ENCODE results near the gene SHB. TPM values are rescaled to one million over a fixed set of nuclear protein-coding genes. Genes with fewer than 3 reads are reported as not detected.

Gene SHB
- total RNA-seq, 4 donors from 2014 or later, result 18.4 to 27.5 (median 22.0) TPM

DNA sequence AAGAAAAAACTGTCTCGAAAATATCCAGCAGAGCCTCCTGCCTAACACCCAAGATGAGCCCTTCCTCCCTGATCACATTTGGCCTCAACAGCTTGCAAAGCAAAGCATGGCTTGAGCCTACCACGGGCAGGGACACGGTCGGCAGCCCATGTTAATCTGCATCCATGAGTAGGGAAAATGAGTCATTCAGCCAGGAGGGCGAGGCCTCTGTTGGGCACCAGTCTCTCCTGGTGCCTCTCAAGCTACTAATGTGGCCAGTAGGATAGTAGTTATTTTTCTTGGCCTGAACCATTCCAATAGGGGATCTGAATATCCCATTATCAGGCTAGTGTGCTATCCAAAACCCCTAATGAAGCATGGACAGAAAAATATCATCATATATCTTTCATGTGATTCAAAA lies 43.0 kb upstream of the SHB start:
- Histone ChIP-seq H3K27ac (no peak overlapping the region), H3K27me3 (no peaks in the 10 kb centered on the region), H3K4me3 (replicated peaks in 1 of 3) (no peak overlapping the region), H3K4me1 (peaks cover 0 to 11% of the 10 kb centered on the region in 2 donors), H3K36me3 (no peaks in the 10 kb centered on the region), H3K9me3 (no peaks in the 10 kb centered on the region)
- TF ChIP-seq POLR2A (IDR thresholded peaks at IDR 0.05), result no peak
- TF ChIP-seq, protein P1, sequence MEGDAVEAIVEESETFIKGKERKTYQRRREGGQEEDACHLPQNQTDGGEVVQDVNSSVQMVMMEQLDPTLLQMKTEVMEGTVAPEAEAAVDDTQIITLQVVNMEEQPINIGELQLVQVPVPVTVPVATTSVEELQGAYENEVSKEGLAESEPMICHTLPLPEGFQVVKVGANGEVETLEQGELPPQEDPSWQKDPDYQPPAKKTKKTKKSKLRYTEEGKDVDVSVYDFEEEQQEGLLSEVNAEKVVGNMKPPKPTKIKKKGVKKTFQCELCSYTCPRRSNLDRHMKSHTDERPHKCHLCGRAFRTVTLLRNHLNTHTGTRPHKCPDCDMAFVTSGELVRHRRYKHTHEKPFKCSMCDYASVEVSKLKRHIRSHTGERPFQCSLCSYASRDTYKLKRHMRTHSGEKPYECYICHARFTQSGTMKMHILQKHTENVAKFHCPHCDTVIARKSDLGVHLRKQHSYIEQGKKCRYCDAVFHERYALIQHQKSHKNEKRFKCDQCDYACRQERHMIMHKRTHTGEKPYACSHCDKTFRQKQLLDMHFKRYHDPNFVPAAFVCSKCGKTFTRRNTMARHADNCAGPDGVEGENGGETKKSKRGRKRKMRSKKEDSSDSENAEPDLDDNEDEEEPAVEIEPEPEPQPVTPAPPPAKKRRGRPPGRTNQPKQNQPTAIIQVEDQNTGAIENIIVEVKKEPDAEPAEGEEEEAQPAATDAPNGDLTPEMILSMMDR (IDR thresholded peaks at IDR 0.05), result no peak
- DNase-seq, result peak in 1 of 2 donors; percentile 35
- 64% methylated on average over 5 of the region's 5 CpGs for WGBS, 2 donors
- intact Hi-C loops (cut with DNase I), result no loop called here

DNA sequence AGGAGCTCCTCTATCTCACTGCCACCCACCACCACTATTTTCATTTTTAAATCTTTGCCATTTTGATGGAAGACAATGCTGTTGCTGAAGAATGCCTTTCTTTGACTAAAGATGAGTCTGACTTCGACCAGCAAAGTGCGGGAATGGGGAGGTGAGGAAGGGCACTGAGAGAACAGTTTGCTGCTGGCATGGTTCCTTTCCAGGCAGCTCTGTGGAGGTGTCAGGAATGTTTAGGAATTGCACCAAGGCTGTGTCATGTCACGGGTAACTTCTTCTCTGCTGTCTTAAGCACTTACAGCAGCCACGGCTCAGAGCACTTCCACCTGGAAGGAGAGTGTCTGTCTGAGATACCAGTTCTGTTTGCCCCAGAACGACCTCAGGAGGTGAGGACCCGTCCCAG lies 41.4 kb upstream of the SHB start:
- no peaks in the 10 kb centered on the region for H3K36me3 ChIP-seq
- WGBS, 2 donors, result 56 to 57% methylated on average over 6 of the region's 6 CpGs
- H3K4me3 ChIP-seq (replicated peaks in 1 of 3), result no peak overlapping the region
- TF ChIP-seq, protein P1 (IDR thresholded peaks at IDR 0.05), result no peak
- TF ChIP-seq POLR2A (IDR thresholded peaks at IDR 0.05), result no peak
- intact Hi-C loops (cut with DNase I), result no loop called here
- no peaks in the 10 kb centered on the region for H3K9me3 ChIP-seq
- no peak overlapping the region for H3K27ac ChIP-seq
- no peaks in the 10 kb centered on the region for H3K27me3 ChIP-seq
- H3K4me1 ChIP-seq, result peaks cover 0 to 11% of the 10 kb centered on the region in 2 donors
- DNase-seq, result no peak

DNA sequence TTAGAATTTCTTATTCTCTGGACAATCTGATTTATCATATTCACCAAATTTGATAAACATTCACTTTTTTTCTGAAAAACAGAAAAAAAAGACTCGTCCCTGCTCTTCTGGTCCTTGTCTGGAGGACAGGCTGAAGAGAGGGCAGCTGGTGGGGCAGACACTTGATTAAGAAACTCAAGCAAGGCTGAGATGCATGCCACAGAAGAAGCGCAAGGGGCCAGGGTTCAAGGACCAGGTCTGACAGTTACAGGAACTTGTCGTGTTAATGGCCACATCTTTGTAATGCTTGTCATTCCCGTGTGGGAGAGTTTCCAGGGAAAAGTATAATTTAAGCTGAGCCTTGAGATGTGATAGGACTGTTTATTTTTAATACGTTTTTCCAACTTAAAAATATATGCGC lies 40.6 kb upstream of the SHB start:
- H3K4me1 ChIP-seq, result peaks cover 0 to 11% of the 10 kb centered on the region in 2 donors
- no peak overlapping the region for H3K4me3 ChIP-seq (replicated peaks in 1 of 3)
- no peak overlapping the region for H3K27ac ChIP-seq
- no peak for TF ChIP-seq POLR2A (IDR thresholded peaks at IDR 0.05)
- TF ChIP-seq, protein P1 (IDR thresholded peaks at IDR 0.05), result no peak
- H3K27me3 ChIP-seq, result no peaks in the 10 kb centered on the region
- intact Hi-C loops (cut with DNase I), result no loop called here
- no peaks in the 10 kb centered on the region for H3K9me3 ChIP-seq
- H3K36me3 ChIP-seq, result no peaks in the 10 kb centered on the region
- DNase-seq, result no peak
- 79 to 83% methylated on average over 6 of the region's 6 CpGs for WGBS, 2 donors

DNA sequence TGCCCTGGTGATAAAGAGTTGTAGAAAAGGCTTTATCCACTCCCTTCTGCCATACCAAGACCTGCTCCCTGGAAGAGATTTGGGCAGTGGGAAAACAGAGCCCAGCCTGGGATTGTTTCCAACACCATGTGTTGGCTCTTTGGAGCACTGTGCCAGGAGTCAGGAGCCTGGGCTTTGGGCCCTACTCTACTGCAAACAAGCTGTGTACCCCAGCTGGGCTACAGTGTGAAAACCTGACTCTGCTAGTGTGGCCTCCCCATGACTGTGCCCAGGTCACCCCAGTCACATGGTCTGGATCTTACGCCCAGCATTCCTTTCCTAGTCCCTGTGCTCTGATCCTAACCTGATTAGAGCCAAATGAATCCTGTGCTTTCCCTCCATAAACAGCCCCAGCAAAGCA lies 39.3 kb upstream of the SHB start:
- no peak overlapping the region for H3K4me3 ChIP-seq (replicated peaks in 1 of 3)
- no peak for TF ChIP-seq POLR2A (IDR thresholded peaks at IDR 0.05)
- TF ChIP-seq, protein P1 (IDR thresholded peaks at IDR 0.05), result no peak
- peaks cover 0 to 11% of the 10 kb centered on the region in 2 donors for H3K4me1 ChIP-seq
- DNase-seq, result no peak
- H3K27ac ChIP-seq, result no peak overlapping the region
- 90 to 100% methylated on average over 1 of the region's 1 CpG for WGBS, 2 donors
- H3K27me3 ChIP-seq, result no peaks in the 10 kb centered on the region
- no peaks in the 10 kb centered on the region for H3K9me3 ChIP-seq
- no peaks in the 10 kb centered on the region for H3K36me3 ChIP-seq
- intact Hi-C loops (cut with DNase I), result no loop called here

DNA sequence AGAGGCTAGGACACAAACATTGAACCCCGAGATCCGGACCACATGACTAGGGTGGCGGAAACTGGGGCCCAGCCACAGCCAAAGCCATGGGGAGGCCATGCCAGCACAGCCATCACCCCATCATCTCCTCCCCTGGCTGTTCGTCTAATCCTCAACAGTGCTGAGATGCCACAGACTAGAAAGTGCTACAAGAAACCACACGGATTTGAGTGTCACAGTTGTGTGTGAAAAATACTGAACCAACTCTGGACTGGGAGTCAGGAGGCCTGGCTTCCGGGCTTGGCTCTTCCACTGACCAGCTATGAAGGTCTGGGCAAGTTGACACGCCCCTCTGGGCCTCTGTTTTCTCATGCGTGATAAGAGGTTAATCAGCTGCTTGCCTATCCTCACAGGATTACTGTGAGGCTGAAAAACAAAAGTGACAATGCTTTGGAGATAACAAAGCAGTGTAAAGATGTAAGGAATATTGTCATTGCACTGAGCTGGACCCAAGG lies 38.8 kb upstream of the SHB start:
- no peak overlapping the region for H3K4me3 ChIP-seq (replicated peaks in 1 of 3)
- no peaks in the 10 kb centered on the region for H3K36me3 ChIP-seq
- H3K27ac ChIP-seq, result no peak overlapping the region
- peaks cover 0 to 11% of the 10 kb centered on the region in 2 donors for H3K4me1 ChIP-seq
- intact Hi-C loops (cut with DNase I), result no loop called here
- 77 to 79% methylated on average over 8 of the region's 8 CpGs for WGBS, 2 donors
- no peak for TF ChIP-seq POLR2A (IDR thresholded peaks at IDR 0.05)
- TF ChIP-seq, protein P1 (IDR thresholded peaks at IDR 0.05), result no peak
- DNase-seq, result peak; percentile 57 to 62
- H3K9me3 ChIP-seq, result no peaks in the 10 kb centered on the region
- H3K27me3 ChIP-seq, result no peaks in the 10 kb centered on the region

Measured in thyroid gland (tissue), 4 donors.